ENCODE data around the gene CTNNBL1. TPM values are rescaled to one million over a fixed set of nuclear protein-coding genes. Genes with fewer than 3 reads are reported as not detected.

Gene CTNNBL1
- total and polyA plus RNA-seq, 8 donors, result 10.5 to 148 (median 42.0) TPM

- peak in 2 of 3 donors; percentile 52 to 54 for TF ChIP-seq POLR2AphosphoS5 (IDR thresholded peaks at IDR 0.05)
- TF ChIP-seq CTCF (IDR thresholded peaks at IDR 0.05), result no peak
- Histone ChIP-seq H3K4me1 (peaks cover 24 to 52% (median 40%) of the 10 kb centered on the region in 4 donors), H3K36me3 (peaks cover 0 to 4% (median 0%) of the 10 kb centered on the region in 4 donors), H3K9me3 (no peaks in the 10 kb centered on the region), H3K27ac (peak overlapping the region in 3 of 5 donors; percentile 4 to 24 (median 12)), H3K27me3 (no peaks in the 10 kb centered on the region), H3K4me3 (no peak overlapping the region)
- DNase-seq, result peak in 1 of 2 donors; percentile 64
- 46 to 76% (median 53%) methylated on average over 2 of the region's 2 CpGs for WGBS, 5 donors
- intact Hi-C loops (cut with DNase I; ENCODE audit: low total_unique reads), result no loop called here
These were observed 17.2 kb downstream of the CTNNBL1 start for GRCh38 chr20:37711001-37711400.

DNA sequence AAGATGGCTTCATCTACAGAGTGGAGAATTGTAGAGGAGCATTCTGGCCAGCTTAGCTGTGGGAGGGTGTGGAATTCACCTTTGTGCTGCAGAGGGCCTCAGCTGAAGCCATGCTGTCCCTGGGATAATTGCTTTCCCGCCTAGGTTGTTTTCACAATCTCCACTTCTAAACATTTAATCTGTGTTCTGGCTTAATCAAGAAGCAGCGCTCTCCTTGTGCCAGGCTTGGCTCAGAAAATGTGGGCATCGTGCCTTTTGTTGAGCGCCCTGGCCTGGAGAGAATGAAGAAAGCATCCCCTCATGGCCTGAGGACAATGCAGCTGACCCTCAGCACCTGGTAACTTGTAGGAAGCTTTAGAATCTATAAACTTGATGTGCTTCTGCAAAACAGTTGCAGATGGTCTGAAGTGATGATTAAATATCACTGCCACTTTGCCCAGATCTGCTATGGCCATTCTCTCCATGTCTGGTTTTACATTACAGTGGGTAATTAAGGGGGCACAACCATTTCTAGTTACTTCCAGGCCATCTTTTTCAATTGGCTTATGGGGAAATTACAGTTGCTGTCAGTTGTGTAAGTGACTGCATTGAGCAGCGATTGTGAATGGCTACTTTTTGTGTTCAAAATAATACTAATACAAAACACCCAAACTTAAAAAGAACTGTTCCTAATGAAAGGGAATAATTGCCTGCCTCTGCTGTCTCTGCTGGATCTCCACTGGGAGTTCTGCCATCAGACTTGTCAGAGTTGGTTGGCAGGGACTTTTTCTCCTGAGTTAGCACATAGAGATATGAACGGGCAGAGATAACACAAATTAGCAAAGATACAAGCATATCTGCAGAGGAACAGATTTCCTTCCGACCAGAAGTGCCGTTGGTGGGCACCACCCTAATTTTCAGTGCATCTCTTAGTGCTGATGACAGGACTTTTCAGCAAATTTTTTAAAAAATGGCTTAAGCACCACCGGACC, 18.4 kb downstream of the CTNNBL1 start:
- Histone ChIP-seq H3K36me3 (no peaks in the 10 kb centered on the region), H3K4me3 (no peak overlapping the region), H3K4me1 (peaks cover 24 to 52% (median 40%) of the 10 kb centered on the region in 4 donors), H3K9me3 (no peaks in the 10 kb centered on the region), H3K27ac (peak overlapping the region in 1 of 5 donors; percentile 32), H3K27me3 (no peaks in the 10 kb centered on the region)
- TF ChIP-seq CTCF (IDR thresholded peaks at IDR 0.05), result no peak
- TF ChIP-seq EP300 (IDR thresholded peaks at IDR 0.05), result no peak
- no peak for TF ChIP-seq POLR2AphosphoS5 (IDR thresholded peaks at IDR 0.05)
- TF ChIP-seq POLR2A (IDR thresholded peaks at IDR 0.05), result no peak
- DNase-seq, result peak; percentile 31 to 32
- intact Hi-C loops (cut with DNase I; ENCODE audit: low total_unique reads), result no loop called here
- 33 to 55% (median 46%) methylated on average over 9 of the region's 9 CpGs for WGBS, 5 donors

DNA sequence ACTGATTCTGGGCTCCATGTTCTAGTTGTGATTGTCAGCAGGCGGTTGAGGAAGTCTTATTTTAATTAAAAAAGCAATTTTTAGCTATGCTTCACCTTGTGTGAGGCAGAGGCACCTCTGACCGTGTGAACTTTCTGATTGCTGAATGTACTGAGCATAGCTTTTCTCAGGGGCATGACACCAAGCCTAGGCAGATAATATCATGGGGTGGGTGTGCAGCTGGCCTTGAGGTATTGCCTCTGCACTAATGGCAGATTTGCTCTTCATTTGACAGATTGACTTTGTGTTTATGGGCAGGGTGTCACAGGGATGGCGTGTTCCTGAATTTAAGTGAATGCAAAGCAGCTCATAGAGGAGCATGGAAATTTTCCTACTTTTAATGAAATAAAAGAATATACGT, 19.6 kb downstream of the CTNNBL1 start:
- H3K27me3 ChIP-seq, result no peaks in the 10 kb centered on the region
- no peak overlapping the region for H3K27ac ChIP-seq
- TF ChIP-seq POLR2A (IDR thresholded peaks at IDR 0.05), result no peak
- TF ChIP-seq CTCF (IDR thresholded peaks at IDR 0.05), result no peak
- TF ChIP-seq POLR2AphosphoS5 (IDR thresholded peaks at IDR 0.05), result no peak
- TF ChIP-seq EP300 (IDR thresholded peaks at IDR 0.05), result no peak
- H3K36me3 ChIP-seq, result no peaks in the 10 kb centered on the region
- intact Hi-C loops (cut with DNase I; ENCODE audit: low total_unique reads), result no loop called here
- peaks cover 24 to 52% (median 40%) of the 10 kb centered on the region in 4 donors for H3K4me1 ChIP-seq
- no peak overlapping the region for H3K4me3 ChIP-seq
- no peaks in the 10 kb centered on the region for H3K9me3 ChIP-seq
- WGBS, 5 donors, result 87 to 95% (median 94%) methylated on average over 4 of the region's 4 CpGs
- DNase-seq, result no peak

- peak overlapping the region in 3 of 5 donors; percentile 7 to 23 (median 17) for H3K27ac ChIP-seq
These were observed 21.3 kb downstream of the CTNNBL1 start for GRCh38 chr20:37714978-37715672.

More at GRCh38 chr20:37714978-37715672, 21.3 kb downstream of the CTNNBL1 start:
- Histone ChIP-seq H3K9me3 (no peaks in the 10 kb centered on the region), H3K4me1 (peaks cover 18 to 47% (median 37%) of the 10 kb centered on the region in 4 donors), H3K36me3 (no peaks in the 10 kb centered on the region), H3K27me3 (no peaks in the 10 kb centered on the region), H3K4me3 (no peak overlapping the region)
- 68 to 79% (median 78%) methylated on average over 10 of the region's 10 CpGs for WGBS, 5 donors
- intact Hi-C loops (cut with DNase I; ENCODE audit: low total_unique reads), result no loop called here
- no peak for TF ChIP-seq CTCF (IDR thresholded peaks at IDR 0.05)
- no peak for TF ChIP-seq POLR2A (IDR thresholded peaks at IDR 0.05)
- TF ChIP-seq POLR2AphosphoS5 (IDR thresholded peaks at IDR 0.05), result no peak
- no peak for TF ChIP-seq EP300 (IDR thresholded peaks at IDR 0.05)
- DNase-seq, result no peak

Measured in stomach (tissue), 9 donors.